Activated gamma-delta T cell (primary cell): ENCODE data around the gene FBXO2.
"Not testable (repeated sequence)": the region's sequence is repeated elsewhere in the genome, so short reads cannot be mapped to it uniquely, and the experiment has no call there.

ENCODE experiments used
- DNase-seq: peaks from one replicate; lab custom pipeline; 2025; lab: John Stamatoyannopoulos, UW

The FBXO2 gene

GRCh38 chr1:11629184-11630016, 24.8 kb downstream of the FBXO2 start:
- no peak for DNase-seq

- no peak for DNase-seq
Measured at GRCh38 chr1:11628767-11629166, 25.5 kb downstream of the FBXO2 start.

- no peak for DNase-seq
Measured at GRCh38 chr1:11626551-11626950, 27.7 kb downstream of the FBXO2 start.

GRCh38 chr1:11623702-11624101, 30.5 kb downstream of the FBXO2 start:
- DNase-seq: no peak

GRCh38 chr1:11622398-11622797, 31.8 kb downstream of the FBXO2 start:
- no peak for DNase-seq

- DNase-seq: no peak
Measured at GRCh38 chr1:11620924-11621323, 33.3 kb downstream of the FBXO2 start.

- no peak for DNase-seq
Measured at GRCh38 chr1:11620405-11620804, 33.8 kb downstream of the FBXO2 start.

- no peak for DNase-seq
Measured at GRCh38 chr1:11617741-11618140, 36.5 kb downstream of the FBXO2 start.

GRCh38 chr1:11617314-11617713, 36.9 kb downstream of the FBXO2 start:
- no peak for DNase-seq

- no peak for DNase-seq
Measured at GRCh38 chr1:11616766-11617165, 37.5 kb downstream of the FBXO2 start.

- no peak for DNase-seq
Measured at GRCh38 chr1:11615090-11615489, 39.1 kb downstream of the FBXO2 start.

GRCh38 chr1:11613347-11613746, 40.9 kb downstream of the FBXO2 start:
- DNase-seq: no peak

- DNase-seq: no peak
Measured at GRCh38 chr1:11611638-11612327, 42.4 kb downstream of the FBXO2 start.

- DNase-seq: no peak
Measured at GRCh38 chr1:11610629-11611180, 43.5 kb downstream of the FBXO2 start.

GRCh38 chr1:11609378-11609777, 44.9 kb downstream of the FBXO2 start:
- not testable (repeated sequence) for DNase-seq

- DNase-seq: not testable (repeated sequence)
Measured at GRCh38 chr1:11608596-11609130, 45.6 kb downstream of the FBXO2 start.

- no peak for DNase-seq
Measured at GRCh38 chr1:11606775-11607174, 47.5 kb downstream of the FBXO2 start.

GRCh38 chr1:11602981-11603380, 51.2 kb downstream of the FBXO2 start:
- DNase-seq: no peak

GRCh38 chr1:11602424-11602823, 51.8 kb downstream of the FBXO2 start:
- no peak for DNase-seq

GRCh38 chr1:11600836-11601235, 53.4 kb downstream of the FBXO2 start:
- DNase-seq: no peak

- no peak for DNase-seq
Measured at GRCh38 chr1:11599891-11600576, 54.2 kb downstream of the FBXO2 start.

- DNase-seq: no peak
Measured at GRCh38 chr1:11598461-11598860, 55.8 kb downstream of the FBXO2 start.
